ENCODE results near the gene ARPC5L. TPM values are rescaled to one million over a fixed set of nuclear protein-coding genes. Genes with fewer than 3 reads are reported as not detected.
A peak's percentile ranks its signal among the peaks of the same experiment; 100 is the strongest.

Gene ARPC5L
- total RNA-seq, 1 donor from 2014 or later: 25.2 TPM

- no peak for TF ChIP-seq CTCF (IDR thresholded peaks at IDR 0.05; ENCODE audit: partially characterized antibody, unreplicated experiment)
- H3K4me3 Mint-ChIP-seq (ENCODE audit: unreplicated experiment): peak overlapping the region; percentile 31
- H3K36me3 Mint-ChIP-seq (ENCODE audit: unreplicated experiment): no peaks in the 10 kb centered on the region
- peaks cover 3% of the 10 kb centered on the region for H3K9me3 Mint-ChIP-seq (ENCODE audit: unreplicated experiment)
- peaks cover 10% of the 10 kb centered on the region for H3K27me3 Mint-ChIP-seq (ENCODE audit: unreplicated experiment)
- no peak overlapping the region for H3K27ac Mint-ChIP-seq (ENCODE audit: unreplicated experiment)
- peaks cover 14% of the 10 kb centered on the region for H3K4me1 Mint-ChIP-seq (ENCODE audit: low read depth, unreplicated experiment)
- no peak for DNase-seq
These were observed 9.2 kb downstream of the ARPC5L start for GRCh38 chr9:124871156-124871561.

GRCh38 chr9:124873664-124874063 is 11.7 kb downstream of the ARPC5L start:
- no peak for DNase-seq
- TF ChIP-seq CTCF (IDR thresholded peaks at IDR 0.05; ENCODE audit: partially characterized antibody, unreplicated experiment): no peak
- no peak overlapping the region for H3K4me3 Mint-ChIP-seq (ENCODE audit: unreplicated experiment)
- no peaks in the 10 kb centered on the region for H3K9me3 Mint-ChIP-seq (ENCODE audit: unreplicated experiment)
- H3K4me1 Mint-ChIP-seq (ENCODE audit: low read depth, unreplicated experiment): peaks cover 11% of the 10 kb centered on the region
- no peaks in the 10 kb centered on the region for H3K36me3 Mint-ChIP-seq (ENCODE audit: unreplicated experiment)
- H3K27ac Mint-ChIP-seq (ENCODE audit: unreplicated experiment): peak overlapping the region; percentile 4
- peaks cover 10% of the 10 kb centered on the region for H3K27me3 Mint-ChIP-seq (ENCODE audit: unreplicated experiment)

GRCh38 chr9:124875501-124875900 is 13.6 kb downstream of the ARPC5L start:
- H3K27ac Mint-ChIP-seq (ENCODE audit: unreplicated experiment): no peak overlapping the region
- H3K4me3 Mint-ChIP-seq (ENCODE audit: unreplicated experiment): no peak overlapping the region
- peaks cover 10% of the 10 kb centered on the region for H3K4me1 Mint-ChIP-seq (ENCODE audit: low read depth, unreplicated experiment)
- no peak for TF ChIP-seq CTCF (IDR thresholded peaks at IDR 0.05; ENCODE audit: partially characterized antibody, unreplicated experiment)
- peaks cover 7% of the 10 kb centered on the region for H3K27me3 Mint-ChIP-seq (ENCODE audit: unreplicated experiment)
- H3K9me3 Mint-ChIP-seq (ENCODE audit: unreplicated experiment): no peaks in the 10 kb centered on the region
- no peak for DNase-seq
- H3K36me3 Mint-ChIP-seq (ENCODE audit: unreplicated experiment): no peaks in the 10 kb centered on the region

GRCh38 chr9:124877021-124877782 is 15.3 kb downstream of the ARPC5L start:
- Mint-ChIP-seq H3K36me3 (ENCODE audit: unreplicated experiment) (no peaks in the 10 kb centered on the region), H3K27ac (ENCODE audit: unreplicated experiment) (peak overlapping the region; percentile 30), H3K4me3 (ENCODE audit: unreplicated experiment) (no peak overlapping the region), H3K9me3 (ENCODE audit: unreplicated experiment) (no peaks in the 10 kb centered on the region), H3K4me1 (ENCODE audit: low read depth, unreplicated experiment) (peaks cover 8% of the 10 kb centered on the region), H3K27me3 (ENCODE audit: unreplicated experiment) (peaks cover 3% of the 10 kb centered on the region)
- no peak for DNase-seq
- no peak for TF ChIP-seq CTCF (IDR thresholded peaks at IDR 0.05; ENCODE audit: partially characterized antibody, unreplicated experiment)

GRCh38 chr9:124878021-124878420 is 16.1 kb downstream of the ARPC5L start:
- Mint-ChIP-seq H3K4me1 (ENCODE audit: low read depth, unreplicated experiment) (peaks cover 8% of the 10 kb centered on the region), H3K36me3 (ENCODE audit: unreplicated experiment) (no peaks in the 10 kb centered on the region)

More at GRCh38 chr9:124878021-124878420, 16.1 kb downstream of the ARPC5L start:
- Mint-ChIP-seq H3K27me3 (ENCODE audit: unreplicated experiment) (no peaks in the 10 kb centered on the region), H3K4me3 (ENCODE audit: unreplicated experiment) (no peak overlapping the region), H3K9me3 (ENCODE audit: unreplicated experiment) (no peaks in the 10 kb centered on the region), H3K27ac (ENCODE audit: unreplicated experiment) (no peak overlapping the region)
- no peak for DNase-seq
- no peak for TF ChIP-seq CTCF (IDR thresholded peaks at IDR 0.05; ENCODE audit: partially characterized antibody, unreplicated experiment)

Measured in glutamatergic neuron (in vitro differentiated cells).